Measurements from ENCODE around the gene MYZAP.

DNA sequence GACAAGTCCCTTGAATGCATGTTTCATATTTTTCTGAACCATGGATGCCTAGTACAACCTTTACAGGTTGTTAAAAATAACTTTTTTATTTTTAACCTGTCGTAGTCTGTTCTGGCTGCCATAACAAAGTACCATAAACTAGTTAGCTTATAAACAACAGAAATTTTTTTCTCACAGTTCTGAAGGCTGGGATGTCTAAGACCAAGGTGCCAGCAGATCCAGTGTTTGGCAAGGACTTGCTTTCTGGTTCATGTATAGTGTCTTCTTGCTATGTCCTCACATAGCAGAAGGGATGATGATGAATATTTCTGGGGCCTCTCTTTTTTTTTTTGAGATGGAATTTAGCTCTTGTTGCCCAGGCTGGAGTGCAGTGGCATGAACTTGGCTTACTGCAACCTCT is 91.8 kb downstream of the MYZAP start:
- TF ChIP-seq CTCF (IDR thresholded peaks at IDR 0.05; ENCODE audit: borderline replicate concordance, extremely low read depth, low read length, poor library complexity, severe bottlenecking) (no peak), EZH2 (IDR thresholded peaks at IDR 0.05; ENCODE audit: borderline replicate concordance, low read depth, low read length, severe bottlenecking) (no peak)
